DMS153 treated with DMSO at 0.1 percent for 48 hours (cell line): ENCODE results near the gene TCF7L1.
"Not testable (repeated sequence)": the region's sequence is repeated elsewhere in the genome, so short reads cannot be mapped to it uniquely, and the experiment has no call there.

Experiments
- DNase-seq: peaks from one replicate; lab custom pipeline; 2025; ENCODE audit not compliant: unreplicated experiment; lab: John Stamatoyannopoulos, UW

The TCF7L1 gene

DNA sequence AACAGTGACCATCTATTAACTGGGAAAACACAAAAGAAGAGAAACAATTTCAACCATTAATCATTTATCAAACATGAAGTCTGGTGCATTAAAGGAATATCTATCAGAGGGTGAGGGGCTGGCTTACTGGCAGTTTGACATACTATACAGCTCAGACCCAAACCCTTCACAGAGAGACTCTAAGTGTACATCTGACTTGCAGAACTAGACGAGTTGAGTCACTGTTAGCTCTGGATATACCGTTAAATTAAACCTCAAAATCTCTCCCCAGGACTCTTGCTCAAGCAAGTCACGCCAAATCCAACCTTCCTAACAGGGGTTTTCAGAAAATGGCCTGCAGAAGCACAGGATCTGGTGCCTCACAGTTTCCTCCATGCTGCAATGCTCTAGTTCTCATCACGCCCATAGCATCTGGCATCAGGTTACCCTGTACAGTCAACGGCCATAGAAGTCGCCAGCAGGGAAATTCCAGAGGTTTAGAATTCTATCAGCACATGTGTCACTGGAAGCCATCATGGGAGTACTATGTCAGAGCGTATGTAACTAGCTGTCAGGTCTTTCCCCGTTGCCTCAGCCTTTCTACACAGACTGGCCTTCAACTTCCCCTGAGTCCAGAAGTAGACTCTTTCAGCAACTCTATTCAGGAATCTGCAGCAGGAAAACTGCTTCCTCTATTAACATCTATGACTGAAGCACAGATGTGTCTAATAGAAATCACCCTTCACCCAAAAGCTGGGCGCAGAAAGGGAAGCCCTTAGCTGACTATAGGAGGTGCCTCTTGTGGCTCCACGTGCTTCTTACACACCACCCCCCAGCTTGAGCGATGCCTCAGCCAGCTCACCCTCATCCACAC lies 185.3 kb downstream of the TCF7L1 start:
- DNase-seq, result no peak

DNA sequence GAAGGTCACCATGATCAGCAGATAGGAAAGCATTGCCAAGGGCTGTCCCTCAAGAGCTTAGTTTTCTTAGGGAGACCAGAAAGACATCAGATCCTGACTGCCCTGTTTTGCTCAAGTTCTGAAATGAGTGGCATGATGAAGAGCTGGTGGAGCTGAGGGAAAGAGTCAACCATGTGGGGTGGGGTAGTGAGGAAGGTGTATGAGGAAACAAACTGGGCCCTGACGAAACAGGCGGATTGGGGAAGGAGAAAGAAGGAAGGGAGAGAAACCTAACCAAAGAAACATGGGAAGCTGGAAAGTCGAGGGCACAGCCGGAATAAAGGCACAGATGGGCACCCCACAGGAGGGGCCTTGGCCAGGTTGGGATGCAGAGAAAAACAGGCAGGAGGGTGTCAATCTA lies 186.6 kb downstream of the TCF7L1 start:
- no peak for DNase-seq

DNA sequence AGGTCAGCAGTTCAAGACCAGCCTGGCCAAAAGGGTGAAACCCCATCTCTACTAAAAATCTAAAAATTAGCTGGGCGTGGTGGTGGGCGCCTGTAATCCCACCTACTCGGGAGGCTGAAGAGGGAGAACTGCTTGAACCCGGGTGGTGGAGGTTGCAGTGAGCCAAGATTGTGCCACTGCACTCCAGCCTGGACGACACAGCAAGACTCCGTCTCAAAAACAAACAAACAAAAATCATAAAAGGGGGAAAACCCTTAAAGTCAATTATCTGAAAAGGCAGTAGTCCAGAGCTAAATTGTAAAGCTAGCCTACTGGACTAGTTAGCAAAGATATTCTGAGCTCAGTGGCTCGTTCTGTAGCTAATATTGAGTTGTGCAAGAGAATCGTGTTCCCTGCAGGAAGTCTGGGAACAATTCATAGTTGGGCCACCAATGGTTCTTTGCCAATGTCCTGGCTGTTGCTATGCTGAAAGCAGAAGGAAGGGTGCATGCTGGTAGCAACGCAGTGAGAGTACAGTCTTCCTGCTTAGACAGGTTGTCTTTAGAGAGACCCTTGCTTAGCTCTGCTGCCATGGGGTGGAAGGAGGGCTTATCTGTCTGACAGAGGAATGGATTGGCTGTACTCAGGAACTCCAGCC lies 190.3 kb downstream of the TCF7L1 start:
- no peak for DNase-seq

DNA sequence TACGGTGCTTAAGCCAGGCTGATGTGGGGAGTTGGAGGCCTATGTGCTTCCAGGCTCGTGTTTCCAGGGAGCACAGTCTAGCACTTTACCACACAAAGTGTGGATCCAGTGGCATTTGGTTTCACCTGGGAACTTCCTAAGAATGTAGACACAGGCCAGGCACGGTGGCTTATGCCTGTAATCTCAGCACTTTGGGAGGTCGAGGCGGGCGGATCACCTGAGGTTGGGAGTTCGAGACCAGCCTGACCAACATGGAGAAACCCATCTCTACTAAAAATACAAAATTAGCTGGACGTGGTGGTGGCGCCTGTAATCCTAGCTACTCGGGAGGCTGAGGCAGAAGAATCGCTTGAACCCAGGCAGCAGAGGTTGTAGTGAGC lies 190.8 kb downstream of the TCF7L1 start:
- not testable (repeated sequence) for DNase-seq

DNA sequence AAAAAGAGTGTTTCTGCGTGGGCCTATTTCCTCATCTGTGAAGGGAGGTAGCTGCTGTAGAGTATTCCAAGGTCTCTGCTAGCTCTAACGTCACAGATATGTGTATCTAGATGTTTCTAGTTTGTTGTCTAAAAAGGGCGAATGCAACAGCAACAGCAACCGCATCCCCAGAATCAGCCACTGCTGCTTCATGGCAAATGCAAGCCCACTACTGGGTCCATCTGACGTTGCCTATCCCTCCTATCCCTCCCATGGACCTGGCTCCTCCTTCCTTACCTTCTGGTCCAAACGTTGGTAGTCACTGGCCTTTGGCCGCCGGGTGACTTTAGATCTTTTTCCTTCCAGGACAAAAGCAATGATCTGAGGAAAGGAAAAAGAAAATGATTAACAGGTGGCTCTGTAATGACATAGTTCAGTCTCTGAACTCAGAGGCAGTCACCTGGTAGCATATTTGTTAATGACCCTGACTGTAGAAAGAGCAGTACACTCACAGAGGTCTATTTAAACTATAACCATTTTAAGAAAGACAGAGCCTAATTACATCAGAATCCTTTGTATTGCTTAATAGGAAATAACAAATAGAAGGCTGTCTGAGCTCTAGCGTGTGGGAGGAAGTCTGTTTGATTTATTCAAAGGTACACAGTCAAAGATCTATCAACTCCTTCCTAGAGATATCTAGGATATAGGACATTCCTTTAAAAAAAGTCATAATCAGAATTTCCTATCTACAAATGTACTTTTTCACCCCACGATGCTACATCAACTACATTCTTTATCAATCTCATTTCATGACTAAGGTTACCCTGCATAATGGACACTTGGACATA lies 191.7 kb downstream of the TCF7L1 start:
- DNase-seq, result no peak

DNA sequence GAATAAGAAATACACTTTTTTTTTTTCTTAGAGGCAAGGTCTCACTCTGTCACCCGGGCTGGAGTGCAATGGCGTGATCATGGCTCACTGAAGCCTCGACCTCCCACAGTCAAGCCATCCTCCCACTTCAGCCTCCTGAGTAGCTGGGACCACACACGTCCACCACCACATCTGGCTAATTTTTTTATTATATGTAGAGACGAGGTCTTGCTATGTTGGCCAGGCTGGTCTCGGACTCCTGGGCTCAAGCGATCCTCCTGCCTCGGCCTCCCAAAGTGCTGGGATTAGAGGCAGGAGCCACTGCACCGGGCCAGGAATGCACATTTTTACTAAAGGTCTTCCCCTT lies 192.2 kb downstream of the TCF7L1 start:
- DNase-seq, result no peak

DNA sequence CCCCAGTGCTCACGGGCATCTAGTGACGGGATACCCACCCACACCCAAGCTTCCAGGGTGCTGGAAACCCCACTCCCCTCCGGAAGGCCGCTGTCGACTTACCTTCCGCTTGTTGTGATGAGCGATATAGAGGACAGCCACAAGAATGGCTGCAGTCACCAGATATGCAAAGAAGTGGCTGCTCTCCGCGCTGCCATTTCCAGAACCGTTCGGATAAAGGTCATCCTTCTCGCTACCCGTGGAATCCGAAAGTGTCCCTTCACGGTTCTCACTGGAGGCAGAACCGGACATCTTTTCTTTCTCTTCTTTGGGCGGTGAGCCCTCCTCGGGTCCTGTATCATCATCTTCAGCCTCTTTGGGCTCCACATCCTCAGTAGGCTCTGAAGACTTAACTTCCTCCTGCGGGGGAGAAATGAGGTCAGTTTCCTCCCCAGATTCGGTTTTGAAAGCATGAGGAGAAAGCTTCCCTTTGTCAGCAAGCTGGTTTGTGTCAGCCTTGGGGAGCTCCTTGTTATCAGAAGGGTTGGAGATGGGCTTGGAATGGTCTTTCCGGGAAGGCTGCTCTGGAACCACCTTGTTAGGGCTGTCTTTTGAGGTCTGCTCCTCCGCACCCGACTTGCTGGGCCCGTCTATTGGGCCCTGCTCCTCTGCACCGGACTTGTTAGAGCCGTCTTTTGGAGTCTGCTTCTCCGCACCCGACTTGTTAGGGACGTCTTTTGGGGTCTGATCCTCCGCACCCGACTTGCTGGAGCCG lies 193.4 kb downstream of the TCF7L1 start:
- DNase-seq, result no peak

DNA sequence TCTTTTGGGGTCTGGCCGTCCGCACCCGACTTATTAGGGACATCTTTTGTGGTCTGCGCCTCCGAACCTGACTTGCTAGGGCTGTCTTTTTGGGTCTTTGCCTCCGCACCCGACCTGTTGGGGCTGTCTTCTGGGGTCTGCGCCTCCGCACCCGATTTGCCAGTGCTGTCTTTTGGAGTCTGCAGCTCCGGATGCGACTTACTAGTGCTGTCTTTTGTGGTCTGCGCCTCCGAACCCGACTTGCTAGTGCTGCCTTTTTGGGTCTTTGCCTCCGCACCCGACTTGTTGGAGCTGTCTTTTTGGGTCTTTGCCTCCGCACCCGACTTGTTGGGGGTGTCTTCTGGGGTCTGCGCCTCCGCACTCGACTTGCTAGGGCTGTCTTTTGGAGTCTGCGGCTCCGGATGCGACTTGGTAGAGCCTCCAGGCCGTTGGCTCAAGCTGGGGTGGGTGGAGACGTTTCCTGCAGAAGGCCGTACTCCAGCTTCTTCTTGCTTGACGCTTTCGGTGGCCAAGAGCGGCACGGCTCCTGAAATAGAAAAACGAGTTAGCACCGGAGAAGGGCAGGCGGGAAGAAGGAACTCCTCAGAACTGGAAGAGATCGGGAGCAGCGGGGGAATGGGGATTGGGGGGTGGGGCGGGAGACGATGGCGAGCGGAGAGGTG lies 194.1 kb downstream of the TCF7L1 start:
- DNase-seq, result no peak

DNA sequence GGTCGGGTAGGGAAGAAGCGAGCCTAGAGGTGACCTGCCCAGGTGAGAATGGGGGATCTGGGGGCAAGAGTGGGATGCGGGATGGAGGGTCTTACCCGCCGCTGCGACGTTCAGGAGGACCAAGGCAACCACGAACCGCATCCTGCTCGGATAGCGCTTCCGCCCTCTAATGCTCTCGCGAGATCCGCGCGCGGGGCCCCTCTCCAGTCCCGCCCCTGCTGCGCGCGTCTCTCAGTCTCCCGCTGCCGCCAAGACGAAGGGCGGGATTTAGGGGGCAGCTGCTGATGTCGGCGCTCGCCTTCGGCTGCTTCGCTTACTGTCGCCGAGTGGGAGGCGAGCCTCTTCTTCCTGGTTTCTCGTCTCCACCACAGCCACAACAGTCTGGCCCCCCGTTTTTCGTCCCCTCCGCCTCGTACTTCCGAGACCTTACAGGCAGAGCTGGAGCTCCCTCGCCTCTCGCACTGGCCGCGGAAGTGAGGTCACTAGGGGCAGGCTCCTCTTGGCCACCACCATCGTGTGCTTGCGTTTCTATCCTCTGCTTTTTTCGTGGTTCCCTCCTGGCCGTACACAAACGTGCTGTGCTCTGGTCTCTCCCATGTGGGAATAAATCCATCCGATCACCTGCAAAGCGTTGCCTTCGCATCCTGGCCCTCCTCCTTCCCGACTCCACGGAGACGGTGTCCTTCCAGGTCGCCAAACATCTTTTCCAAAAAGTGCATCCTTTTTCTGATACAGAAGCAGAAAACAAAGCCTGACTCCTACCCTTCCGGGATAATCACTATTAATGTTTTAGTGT lies 194.8 kb downstream of the TCF7L1 start, which contains the start of gene TGOLN2:
TSS of gene TGOLN2 (minus strand) at position 168 of the 796 bp plus-strand sequence. CDS start at position 141, 27 bp downstream.
- DNase-seq, result peak; percentile 82

DNA sequence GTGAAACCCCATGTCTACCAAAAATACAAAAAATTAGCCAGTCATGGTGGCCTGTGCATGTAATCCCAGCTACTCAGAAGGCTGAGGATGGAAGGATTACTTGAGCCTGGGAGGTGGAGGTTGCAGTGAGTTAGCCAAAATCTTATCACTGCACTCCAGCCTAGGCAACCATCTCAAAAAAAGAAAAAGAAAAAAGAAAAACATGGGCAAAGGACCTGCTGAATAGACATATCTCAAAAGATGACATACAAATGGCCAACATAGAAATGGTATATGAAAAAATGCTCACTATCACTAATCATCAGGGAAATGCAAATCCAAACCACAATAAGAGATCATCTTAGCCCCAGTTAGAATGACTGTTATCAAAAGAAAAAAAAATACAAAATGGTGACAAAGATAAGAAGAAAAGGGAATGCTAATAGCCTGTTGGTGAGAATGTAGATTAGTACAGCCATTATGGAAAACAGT lies 196.0 kb downstream of the TCF7L1 start:
- DNase-seq, result no peak

DNA sequence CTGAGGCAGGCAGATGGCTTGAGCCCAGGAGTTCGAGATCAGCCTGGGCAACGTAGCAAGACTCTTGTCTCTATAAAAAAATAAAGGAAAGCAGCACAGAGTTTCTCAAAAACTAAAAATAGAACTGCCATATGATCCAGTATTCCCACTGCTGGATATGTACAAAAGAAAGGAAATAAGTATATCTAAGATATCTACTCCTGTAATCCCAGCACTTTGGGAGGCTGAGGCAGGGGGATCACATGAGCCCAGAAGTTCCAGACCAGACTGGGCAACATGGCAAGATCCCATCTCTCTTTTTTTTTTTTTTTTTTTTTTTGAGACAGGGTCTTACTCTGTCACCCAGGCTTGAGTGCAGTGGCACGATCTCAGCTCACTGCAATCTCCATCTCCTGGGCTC lies 196.5 kb downstream of the TCF7L1 start:
- not testable (repeated sequence) for DNase-seq

DNA sequence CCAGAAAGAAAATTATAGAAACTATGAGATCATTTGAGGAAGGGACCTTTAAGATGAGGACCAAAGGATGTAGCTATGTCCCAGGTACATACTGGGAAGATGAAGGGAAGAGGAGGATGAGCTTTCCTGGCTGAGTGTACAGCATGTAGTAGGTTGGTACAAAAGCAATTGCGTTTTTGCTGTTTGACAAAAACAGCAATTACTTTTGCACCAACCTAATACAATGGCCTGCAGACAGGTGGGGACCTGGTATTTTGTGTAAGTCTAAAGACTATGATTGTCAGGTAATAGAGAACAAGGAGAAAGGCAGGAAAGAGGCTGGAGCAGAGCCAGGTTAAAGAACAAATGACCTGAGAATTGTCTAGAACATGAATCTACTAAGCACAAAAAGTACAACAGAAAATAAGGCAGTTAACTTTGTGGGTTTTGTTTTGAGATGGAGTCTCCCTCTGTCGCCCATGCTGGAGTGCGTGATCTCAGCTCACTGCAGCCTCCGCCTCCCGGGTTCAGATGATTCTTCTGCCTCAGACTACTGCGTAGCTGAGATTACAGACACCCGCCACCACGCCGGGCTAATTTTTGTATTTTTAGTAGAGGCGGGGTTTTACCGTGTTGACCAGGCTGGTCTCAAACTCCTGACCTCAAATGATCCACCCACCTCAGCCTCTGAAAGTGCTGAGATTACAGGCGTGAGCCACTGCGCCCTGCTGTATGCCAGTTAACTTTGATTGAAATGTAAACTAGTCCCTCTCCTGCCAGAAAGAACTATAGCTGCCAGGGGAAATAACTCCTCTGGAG lies 197.8 kb downstream of the TCF7L1 start:
- DNase-seq, result no peak

DNA sequence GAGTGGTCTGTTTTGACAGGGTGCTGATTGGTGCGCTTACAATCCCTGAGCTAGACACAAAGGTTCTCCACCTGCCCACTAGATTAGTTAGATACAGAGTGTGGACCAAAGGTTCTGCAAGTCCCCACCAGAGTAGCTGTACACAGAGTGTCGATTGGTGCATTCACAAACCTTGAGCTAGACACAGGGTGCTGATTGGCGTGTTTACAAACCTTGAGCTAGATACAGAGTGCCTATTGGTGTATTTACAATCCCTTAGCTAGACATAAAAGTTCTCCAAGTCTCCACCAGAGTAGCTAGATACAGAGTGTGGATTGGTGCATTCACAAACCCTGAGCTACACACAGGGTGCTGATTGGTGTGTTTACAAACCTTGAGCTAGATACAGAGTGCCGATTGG lies 200.7 kb downstream of the TCF7L1 start:
- not testable (repeated sequence) for DNase-seq

DNA sequence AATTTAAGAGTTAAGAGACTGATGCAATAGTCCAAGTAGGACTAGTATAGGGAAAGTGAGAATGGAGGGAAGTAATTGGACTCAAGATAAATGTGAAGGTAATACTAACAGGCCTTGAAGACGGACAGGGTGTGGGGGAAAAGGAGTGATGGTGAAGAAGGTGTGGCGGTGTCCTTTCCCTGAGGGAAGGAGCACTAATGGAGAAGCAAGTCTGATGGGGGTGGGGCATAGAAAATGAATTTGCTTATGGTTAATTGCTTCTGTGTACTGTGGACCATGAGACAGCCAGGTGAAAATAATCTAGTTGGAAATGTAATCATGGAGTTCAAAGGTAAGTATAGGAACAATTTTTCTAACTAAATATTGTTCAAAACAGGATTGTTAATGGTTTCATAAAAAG lies 201.7 kb downstream of the TCF7L1 start:
- no peak for DNase-seq

DNA sequence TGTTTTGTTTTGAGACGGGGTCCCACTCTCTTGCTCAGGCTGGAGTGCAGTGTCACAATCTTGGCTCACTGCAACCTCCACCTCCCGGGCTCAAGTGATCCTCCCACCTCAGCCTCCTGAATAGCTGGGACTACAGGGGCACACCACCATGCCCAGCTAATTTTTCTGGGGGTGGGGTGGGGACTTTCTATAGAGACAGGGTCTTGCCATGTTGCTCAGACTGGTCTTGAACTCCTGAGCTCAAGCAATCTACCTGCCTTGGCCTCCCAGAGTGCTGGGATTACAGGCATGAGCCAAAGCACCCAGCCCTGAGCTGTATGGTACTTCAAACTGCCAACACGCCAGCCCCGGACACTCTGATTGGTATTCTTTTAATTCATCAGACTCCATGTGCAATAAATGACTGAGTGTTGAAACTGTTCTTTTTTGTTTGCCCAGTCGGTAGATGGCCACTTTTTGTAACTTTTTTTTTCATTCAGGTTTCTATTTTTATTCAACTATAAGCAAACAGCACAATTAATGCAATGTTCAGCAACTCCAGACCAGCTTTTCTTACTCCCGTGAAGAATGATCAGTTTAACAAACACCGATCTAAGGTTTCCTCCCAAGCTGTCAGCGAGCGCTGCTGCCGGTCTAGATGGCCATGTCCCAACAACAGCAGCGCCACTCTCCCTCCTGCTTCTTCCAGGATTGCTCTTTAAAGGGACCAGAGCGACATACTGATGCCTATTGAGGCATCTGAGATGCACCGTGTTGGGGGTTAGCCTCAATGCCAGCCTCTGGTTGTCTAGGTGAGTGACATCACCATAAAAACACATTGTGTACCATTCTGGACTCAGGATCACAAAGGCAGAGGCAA lies 207.1 kb downstream of the TCF7L1 start:
- no peak for DNase-seq

DNA sequence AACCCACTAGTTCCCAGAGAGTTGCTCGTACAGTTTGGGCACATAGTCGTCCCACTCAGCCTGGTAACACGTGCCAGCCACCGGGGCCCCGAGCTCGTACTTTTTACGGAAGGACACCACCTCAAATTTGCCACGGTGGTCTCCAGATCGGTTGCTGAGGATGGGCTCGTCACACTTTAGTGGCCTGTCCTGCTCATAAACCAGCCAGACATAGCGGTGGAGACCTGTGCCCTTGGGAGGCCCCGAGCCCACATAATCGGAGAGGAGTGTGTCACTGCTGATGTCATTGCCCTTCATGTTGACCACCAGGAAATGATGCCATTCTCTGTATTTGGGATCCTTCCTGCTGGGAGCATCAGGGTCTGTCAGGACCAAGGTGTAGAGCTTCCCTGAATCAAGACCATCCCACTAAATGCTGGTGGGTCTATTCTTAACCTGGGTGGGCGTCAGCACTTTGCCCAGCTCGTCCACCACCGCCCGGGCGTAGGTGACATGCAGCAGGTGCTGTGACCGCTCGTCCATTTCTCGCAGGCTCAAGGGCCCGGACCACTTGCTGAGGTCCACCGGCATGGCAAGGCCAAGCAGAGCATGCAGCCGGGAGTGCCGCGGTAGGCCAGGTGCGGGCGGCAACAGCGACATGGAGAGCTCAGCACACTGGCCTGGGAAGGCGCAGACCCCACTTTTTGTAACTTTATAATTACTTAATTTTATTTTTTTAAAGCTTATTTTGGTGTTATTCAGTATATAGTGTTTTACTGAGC lies 208.3 kb downstream of the TCF7L1 start:
- no peak for DNase-seq

DNA sequence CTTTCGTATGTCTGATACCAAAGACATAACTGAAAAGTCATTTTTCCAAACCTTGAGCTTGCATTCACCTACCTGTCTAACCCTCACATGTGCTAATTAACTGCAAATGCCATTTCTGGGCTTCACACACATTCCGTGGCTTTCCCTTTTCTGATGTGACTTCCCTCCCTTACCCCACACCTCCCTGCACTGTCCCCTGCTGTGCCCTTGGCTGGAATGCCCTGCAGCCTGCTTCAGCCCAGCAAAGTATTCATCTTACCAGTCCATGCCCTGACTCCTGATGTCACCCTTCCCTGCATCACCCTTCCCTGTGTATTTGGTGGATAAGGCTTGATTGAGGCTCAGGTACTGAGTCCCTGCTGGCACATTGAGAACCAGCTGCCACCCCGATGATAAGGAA lies 209.0 kb downstream of the TCF7L1 start:
- DNase-seq, result no peak
